MM.1S (cell line): ENCODE data around the gene ZNF215.

Source experiments
- DNase-seq: peaks from one replicate; pipeline ENCODE4 v3.0.0-alpha.2; 2015
- H2AFZ ChIP-seq: fragments of 300-600 bp; sonication (generic); 2 replicates; pipeline ENCODE4 v1.6.0; 2016; ENCODE audit warnings: antibody characterized with exemption, low read length
- H3F3A ChIP-seq: fragments of 300-600 bp; sonication (generic); 2 replicates; pipeline ENCODE4 v1.6.1; 2016; ENCODE audit warnings: mild to moderate bottlenecking, antibody characterized with exemption, low read length, moderate library complexity, mixed read lengths; ENCODE audit not compliant: insufficient read depth
- H3K27ac ChIP-seq: fragments of 300-600 bp; sonication (generic); 2 replicates; pipeline ENCODE4 v1.5.1; 2016; ENCODE audit warnings: mild to moderate bottlenecking, low read length
- H3K27me3 ChIP-seq: fragments of 300-600 bp; sonication (generic); replicated peaks from 2 replicates; pipeline ENCODE4 v1.6.0; 2016; ENCODE audit warnings: low read length; ENCODE audit not compliant: insufficient read depth
- H3K36me3 ChIP-seq: fragments of 300-600 bp; sonication (generic); replicated peaks from 2 replicates; pipeline ENCODE4 v1.6.1; 2016; ENCODE audit warnings: mild to moderate bottlenecking, low read length, mixed read lengths; ENCODE audit not compliant: insufficient read depth
- H3K4me1 ChIP-seq: fragments of 300-600 bp; sonication (generic); 2 replicates; pipeline ENCODE4 v1.6.1; 2016; ENCODE audit warnings: low read length, mixed read lengths
- H3K4me2 ChIP-seq: fragments of 300-600 bp; sonication (generic); 2 replicates; pipeline ENCODE4 v1.6.0; 2016; ENCODE audit warnings: low read depth, low read length
- H3K4me3 ChIP-seq: fragments of 300-600 bp; sonication (generic); 2 replicates; pipeline ENCODE4 v1.5.1; 2016; ENCODE audit warnings: low read length, mixed read lengths
- H3K79me2 ChIP-seq: fragments of 300-600 bp; sonication (generic); 2 replicates; pipeline ENCODE4 v1.6.1; 2016; ENCODE audit warnings: mixed run types, low read length, mixed read lengths
- H3K9ac ChIP-seq: fragments of 300-600 bp; sonication (generic); 2 replicates; pipeline ENCODE4 v1.6.1; 2016; ENCODE audit warnings: low read length, mixed read lengths
- H3K9me2 ChIP-seq: fragments of 300-600 bp; sonication (generic); replicated peaks from 2 replicates; pipeline ENCODE4 v1.6.1; 2016; ENCODE audit warnings: mild to moderate bottlenecking, low read length, mixed read lengths; ENCODE audit not compliant: insufficient read depth
- H3K9me3 ChIP-seq: fragments of 300-600 bp; sonication (generic); replicated peaks from 2 replicates; pipeline ENCODE4 v1.6.1; 2016; ENCODE audit warnings: mild to moderate bottlenecking, low read length, mixed read lengths; ENCODE audit not compliant: insufficient read depth
- H4K20me1 ChIP-seq: fragments of 300-600 bp; sonication (generic); 2 replicates; pipeline ENCODE4 v1.6.1; 2016; ENCODE audit warnings: mild to moderate bottlenecking, low read length, moderate library complexity, mixed read lengths; ENCODE audit not compliant: insufficient read depth
- EZH2 ChIP-seq: fragments of 300-600 bp; sonication (generic); optimal IDR thresholded peaks from 2 replicates; pipeline ENCODE3; 2017; ENCODE audit warnings: low read depth, mild to moderate bottlenecking, antibody characterized with exemption, low read length, mixed read lengths
- EZH2phosphoT487 ChIP-seq: fragments of 300-600 bp; sonication (generic); IDR thresholded peaks from 2 replicates; pipeline ENCODE4 v1.6.1; 2018; ENCODE audit warnings: antibody characterized with exemption, low read length
- TF ChIP-seq, protein P1 (sequence below): fragments of 300-600 bp; sonication (generic); IDR thresholded peaks from 2 replicates; pipeline ENCODE4 v1.5.1; 2016; ENCODE audit warnings: antibody characterized with exemption, low read length, mixed read lengths

ZNF215 gene

GRCh38 chr11:6894097-6894496, 32.1 kb upstream of the ZNF215 start:
- Histone ChIP-seq H3K4me3 (no peak overlapping the region), H3K4me2 (no peak overlapping the region), H2AFZ (no peak overlapping the region), H3K79me2 (no peaks in the 10 kb centered on the region), H3K27ac (no peak overlapping the region), H3K9me2 (no peaks in the 10 kb centered on the region), H4K20me1 (no peaks in the 10 kb centered on the region), H3K36me3 (no peaks in the 10 kb centered on the region), H3K9me3 (no peaks in the 10 kb centered on the region), H3K27me3 (no peaks in the 10 kb centered on the region), H3K9ac (no peak overlapping the region), H3K4me1 (peaks cover 6% of the 10 kb centered on the region), H3F3A (no peaks in the 10 kb centered on the region)
- no peak for DNase-seq
- TF ChIP-seq, protein P1, sequence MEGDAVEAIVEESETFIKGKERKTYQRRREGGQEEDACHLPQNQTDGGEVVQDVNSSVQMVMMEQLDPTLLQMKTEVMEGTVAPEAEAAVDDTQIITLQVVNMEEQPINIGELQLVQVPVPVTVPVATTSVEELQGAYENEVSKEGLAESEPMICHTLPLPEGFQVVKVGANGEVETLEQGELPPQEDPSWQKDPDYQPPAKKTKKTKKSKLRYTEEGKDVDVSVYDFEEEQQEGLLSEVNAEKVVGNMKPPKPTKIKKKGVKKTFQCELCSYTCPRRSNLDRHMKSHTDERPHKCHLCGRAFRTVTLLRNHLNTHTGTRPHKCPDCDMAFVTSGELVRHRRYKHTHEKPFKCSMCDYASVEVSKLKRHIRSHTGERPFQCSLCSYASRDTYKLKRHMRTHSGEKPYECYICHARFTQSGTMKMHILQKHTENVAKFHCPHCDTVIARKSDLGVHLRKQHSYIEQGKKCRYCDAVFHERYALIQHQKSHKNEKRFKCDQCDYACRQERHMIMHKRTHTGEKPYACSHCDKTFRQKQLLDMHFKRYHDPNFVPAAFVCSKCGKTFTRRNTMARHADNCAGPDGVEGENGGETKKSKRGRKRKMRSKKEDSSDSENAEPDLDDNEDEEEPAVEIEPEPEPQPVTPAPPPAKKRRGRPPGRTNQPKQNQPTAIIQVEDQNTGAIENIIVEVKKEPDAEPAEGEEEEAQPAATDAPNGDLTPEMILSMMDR, result no peak
- TF ChIP-seq EZH2phosphoT487 (no peak), EZH2 (no peak)

- Histone ChIP-seq H4K20me1 (no peaks in the 10 kb centered on the region), H3K36me3 (no peaks in the 10 kb centered on the region), H3K27me3 (no peaks in the 10 kb centered on the region), H3K9me2 (no peaks in the 10 kb centered on the region), H3K27ac (no peak overlapping the region), H2AFZ (no peak overlapping the region), H3F3A (no peaks in the 10 kb centered on the region), H3K4me2 (no peak overlapping the region), H3K4me1 (peaks cover 6% of the 10 kb centered on the region), H3K9ac (no peak overlapping the region), H3K79me2 (no peaks in the 10 kb centered on the region), H3K9me3 (no peaks in the 10 kb centered on the region), H3K4me3 (no peak overlapping the region)
- TF ChIP-seq EZH2phosphoT487 (no peak), EZH2 (no peak)
- TF ChIP-seq, protein P1, result no peak
- DNase-seq, result peak; percentile 30
Observed at GRCh38 chr11:6895010-6895409, 31.2 kb upstream of the ZNF215 start.

DNA sequence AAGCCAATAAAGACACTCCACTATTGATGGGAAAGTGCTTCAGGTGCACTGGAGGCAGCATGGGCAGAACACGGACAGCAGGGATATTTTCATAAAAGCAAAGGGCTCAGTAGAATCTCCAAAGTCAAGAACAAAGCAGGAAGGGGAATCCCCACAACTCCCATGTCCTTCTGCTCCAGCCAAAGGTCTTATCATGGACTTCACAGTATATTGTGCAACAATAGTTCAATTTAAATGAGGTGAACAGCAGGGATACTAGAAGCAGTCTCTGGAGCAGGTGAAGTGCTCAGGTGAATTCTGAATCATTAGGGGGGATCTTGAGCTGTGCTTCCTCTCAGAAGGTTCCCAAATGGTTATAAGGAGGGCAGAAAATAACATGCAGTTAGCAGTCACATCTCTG, 27.3 kb upstream of the ZNF215 start:
- Histone ChIP-seq H3K9me3 (no peaks in the 10 kb centered on the region), H3K27ac (no peak overlapping the region), H3K4me2 (no peak overlapping the region), H3K27me3 (no peaks in the 10 kb centered on the region; the same call in 1 of the 2 replicates), H4K20me1 (no peaks in the 10 kb centered on the region), H3K36me3 (no peaks in the 10 kb centered on the region), H3K79me2 (no peaks in the 10 kb centered on the region), H3K4me1 (peaks cover 13% of the 10 kb centered on the region), H3K9ac (no peak overlapping the region), H3F3A (no peaks in the 10 kb centered on the region), H3K9me2 (no peaks in the 10 kb centered on the region), H2AFZ (no peak overlapping the region), H3K4me3 (no peak overlapping the region)
- no peak for DNase-seq
- TF ChIP-seq EZH2phosphoT487 (no peak), EZH2 (no peak)
- TF ChIP-seq, protein P1, result no peak
